Neural crest cell (in vitro differentiated cells): ENCODE measurements around the gene RGL4. TPM values are rescaled to one million over a fixed set of nuclear protein-coding genes. Genes with fewer than 3 reads are reported as not detected.

Experiments
- DNase-seq: peaks from one replicate; pipeline ENCODE4 v3.0.0; 2021; ENCODE audit warnings: low read depth, mixed read lengths, low spot score
- H3K27ac Mint-ChIP-seq: one replicate; pipeline ENCODE4 v1.8.0; 2021; ENCODE audit warnings: mild to moderate bottlenecking, mixed read lengths; ENCODE audit not compliant: unreplicated experiment
- H3K27me3 Mint-ChIP-seq: 2 replicates; pipeline ENCODE4 v1.8.0; 2021; ENCODE audit warnings: low read depth, mild to moderate bottlenecking, mixed read lengths
- H3K36me3 Mint-ChIP-seq: 2 replicates; pipeline ENCODE4 v1.8.0; 2021; ENCODE audit warnings: low read depth, mild to moderate bottlenecking, mixed read lengths
- H3K4me1 Mint-ChIP-seq: 2 replicates; pipeline ENCODE4 v1.8.0; 2021; ENCODE audit warnings: mixed read lengths
- H3K4me3 Mint-ChIP-seq: one replicate; pipeline ENCODE4 v1.8.0; 2021; ENCODE audit warnings: mild to moderate bottlenecking, mixed read lengths
- H3K9me3 Mint-ChIP-seq: 2 replicates; pipeline ENCODE4 v1.8.0; 2021; ENCODE audit warnings: mixed read lengths
- total RNA-seq: library from RNA; stranded (reverse); gene quantifications from 2 replicates; pipeline ENCODE4 v1.2.1, GENCODE V29; 2021
- TF ChIP-seq, protein P1 (sequence below): fragments of 200-600 bp; sonication (generic); conservative IDR thresholded peaks from 2 replicates; pipeline ENCODE4 v1.5.0; 2021; ENCODE audit warnings: antibody characterized with exemption, mild to moderate bottlenecking

RGL4 gene
- total RNA-seq, 1 donor from 2014 or later, result not detected

DNA sequence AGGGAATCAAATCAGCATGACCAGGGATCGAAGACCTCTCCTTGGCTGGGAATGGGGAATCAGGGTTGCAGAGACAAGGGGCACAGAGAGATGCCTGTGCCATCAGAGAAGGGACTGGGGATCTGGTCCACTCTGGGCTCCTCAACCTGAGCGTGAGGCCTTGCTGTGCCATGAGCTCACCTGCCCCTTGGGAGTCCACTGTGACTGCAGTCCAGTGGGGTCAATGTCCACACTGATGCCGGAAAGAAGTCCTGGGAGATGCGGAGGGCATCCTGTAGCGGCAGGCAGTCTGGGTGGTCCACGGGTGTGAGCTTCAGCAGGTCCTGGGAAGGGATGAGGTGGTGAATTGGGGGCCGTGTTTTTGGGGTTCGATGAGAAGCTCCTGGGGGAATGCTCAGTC, 7.3 kb upstream of the RGL4 start:
- DNase-seq, result no peak
- Mint-ChIP-seq H3K4me1 (peaks cover 4% of the 10 kb centered on the region), H3K27me3 (no peaks in the 10 kb centered on the region), H3K27ac (no peak overlapping the region), H3K9me3 (no peaks in the 10 kb centered on the region), H3K4me3 (no peak overlapping the region), H3K36me3 (no peaks in the 10 kb centered on the region)
- TF ChIP-seq, protein P1, sequence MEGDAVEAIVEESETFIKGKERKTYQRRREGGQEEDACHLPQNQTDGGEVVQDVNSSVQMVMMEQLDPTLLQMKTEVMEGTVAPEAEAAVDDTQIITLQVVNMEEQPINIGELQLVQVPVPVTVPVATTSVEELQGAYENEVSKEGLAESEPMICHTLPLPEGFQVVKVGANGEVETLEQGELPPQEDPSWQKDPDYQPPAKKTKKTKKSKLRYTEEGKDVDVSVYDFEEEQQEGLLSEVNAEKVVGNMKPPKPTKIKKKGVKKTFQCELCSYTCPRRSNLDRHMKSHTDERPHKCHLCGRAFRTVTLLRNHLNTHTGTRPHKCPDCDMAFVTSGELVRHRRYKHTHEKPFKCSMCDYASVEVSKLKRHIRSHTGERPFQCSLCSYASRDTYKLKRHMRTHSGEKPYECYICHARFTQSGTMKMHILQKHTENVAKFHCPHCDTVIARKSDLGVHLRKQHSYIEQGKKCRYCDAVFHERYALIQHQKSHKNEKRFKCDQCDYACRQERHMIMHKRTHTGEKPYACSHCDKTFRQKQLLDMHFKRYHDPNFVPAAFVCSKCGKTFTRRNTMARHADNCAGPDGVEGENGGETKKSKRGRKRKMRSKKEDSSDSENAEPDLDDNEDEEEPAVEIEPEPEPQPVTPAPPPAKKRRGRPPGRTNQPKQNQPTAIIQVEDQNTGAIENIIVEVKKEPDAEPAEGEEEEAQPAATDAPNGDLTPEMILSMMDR, result no peak

DNA sequence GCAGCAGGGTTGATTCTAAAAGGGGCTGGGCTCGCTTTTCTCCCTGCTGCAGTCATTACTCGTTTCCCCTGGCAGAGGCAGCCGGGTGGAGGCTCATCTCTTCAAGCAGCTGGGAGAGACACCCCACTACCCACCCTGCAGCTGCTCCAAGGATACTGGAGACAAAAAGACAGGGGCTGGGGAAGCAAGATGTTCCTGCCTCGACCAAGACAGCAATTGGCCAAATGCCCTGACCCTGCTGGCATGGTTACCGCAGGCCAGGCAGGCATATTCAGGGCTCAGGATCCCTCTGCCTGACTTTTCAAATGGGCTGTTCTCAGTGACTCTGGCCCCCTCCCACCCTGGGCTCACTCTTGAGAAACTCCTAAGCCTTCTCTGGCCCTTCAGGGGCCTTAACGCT, 6.8 kb upstream of the RGL4 start:
- TF ChIP-seq, protein P1, result no peak
- Mint-ChIP-seq H3K27me3 (no peaks in the 10 kb centered on the region), H3K9me3 (no peaks in the 10 kb centered on the region), H3K4me3 (no peak overlapping the region), H3K27ac (no peak overlapping the region), H3K4me1 (peaks cover 4% of the 10 kb centered on the region), H3K36me3 (no peaks in the 10 kb centered on the region)
- no peak for DNase-seq

DNA sequence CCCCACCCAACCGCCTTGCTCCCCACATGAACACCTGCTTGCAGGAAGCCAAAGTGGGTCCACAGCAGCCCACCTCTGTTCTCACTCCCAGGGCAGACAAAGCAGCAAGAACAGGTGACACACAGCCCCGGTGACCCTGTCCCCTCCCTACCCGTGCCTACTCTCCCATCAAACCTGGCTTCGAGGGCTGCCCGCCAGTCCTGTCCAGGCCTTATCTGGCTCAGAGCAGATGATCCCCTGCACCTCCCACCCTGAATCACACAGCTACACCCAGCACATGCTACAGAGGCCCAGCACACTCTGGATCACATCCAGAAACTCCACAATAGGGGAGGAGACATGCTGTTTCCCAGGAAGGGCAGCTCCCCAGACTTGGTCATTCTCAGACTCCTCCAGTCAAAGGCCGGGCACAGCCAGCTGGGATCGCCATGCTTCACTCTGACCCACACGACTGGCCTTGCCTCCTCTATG, 6.2 kb upstream of the RGL4 start:
- Mint-ChIP-seq H3K9me3 (no peaks in the 10 kb centered on the region), H3K27ac (peak overlapping the region; percentile 35)

DNA sequence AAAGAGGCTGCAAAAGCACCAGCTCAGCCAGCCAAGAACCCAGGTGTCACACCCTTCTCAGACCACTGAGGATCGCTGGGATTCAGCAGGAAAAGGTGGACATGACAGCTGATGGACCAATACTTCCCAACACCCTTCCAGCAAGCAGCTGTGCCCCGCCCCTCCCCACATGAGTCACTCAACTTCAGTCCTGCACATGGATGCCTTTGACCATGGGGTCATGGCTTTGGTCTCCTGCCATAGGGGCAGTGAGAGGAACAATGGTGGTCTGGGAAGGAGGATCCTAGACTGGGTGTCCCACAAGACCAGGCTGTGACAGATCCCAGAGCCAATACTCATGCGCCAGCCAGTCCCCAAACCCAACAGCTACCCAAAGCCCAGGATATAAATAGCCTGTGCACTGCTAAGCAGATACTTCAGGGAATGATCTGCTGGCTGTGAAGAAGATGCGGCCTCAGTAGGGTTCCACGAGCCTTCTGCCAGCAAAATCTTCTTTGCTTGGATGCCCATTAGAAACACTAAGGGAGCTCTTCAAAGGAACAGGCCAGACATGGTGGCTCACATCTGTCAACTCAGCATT, 5.5 kb upstream of the RGL4 start:
- Mint-ChIP-seq H3K4me3 (no peak overlapping the region), H3K9me3 (no peaks in the 10 kb centered on the region), H3K4me1 (peaks cover 4% of the 10 kb centered on the region), H3K27me3 (no peaks in the 10 kb centered on the region), H3K36me3 (peaks cover 3% of the 10 kb centered on the region), H3K27ac (no peak overlapping the region)
- TF ChIP-seq, protein P1, result no peak
- DNase-seq, result no peak

More for the DNA sequence above, 6.2 kb upstream of the RGL4 start:
- no peaks in the 10 kb centered on the region for H3K36me3 Mint-ChIP-seq
- H3K27me3 Mint-ChIP-seq, result no peaks in the 10 kb centered on the region
- H3K4me3 Mint-ChIP-seq, result no peak overlapping the region
- TF ChIP-seq, protein P1, result no peak
- DNase-seq, result no peak
- H3K4me1 Mint-ChIP-seq, result peaks cover 4% of the 10 kb centered on the region

DNA sequence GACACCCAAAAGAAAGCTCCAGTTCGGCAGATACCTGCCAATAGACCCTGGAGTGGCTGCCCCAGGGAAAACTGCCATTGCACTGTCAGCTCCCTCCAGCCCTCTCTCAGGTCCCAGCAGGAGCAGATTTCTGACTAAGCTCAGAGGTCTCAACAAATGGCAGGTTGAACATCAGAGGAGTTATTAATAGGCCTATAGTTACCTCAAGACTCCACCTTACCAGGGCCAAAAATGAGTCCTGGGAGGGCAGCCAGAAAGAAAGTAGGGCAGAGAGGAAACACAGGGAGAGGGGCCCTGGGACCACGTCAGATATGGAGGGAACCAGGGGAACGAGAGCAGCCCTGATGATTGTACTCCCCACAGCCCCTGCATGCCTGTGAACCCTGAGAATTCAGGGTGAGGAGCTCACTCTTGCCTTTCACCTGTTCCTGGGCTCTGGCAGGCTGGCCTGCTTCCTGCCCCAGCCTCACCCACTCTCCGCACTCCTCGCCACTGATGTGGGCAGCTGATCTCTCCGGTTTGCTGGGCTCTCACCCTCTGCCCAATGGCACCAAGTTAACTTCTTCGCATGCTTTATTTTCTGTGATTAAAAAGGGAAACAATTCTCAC, 4.3 kb upstream of the RGL4 start:
- TF ChIP-seq, protein P1, result no peak
- H3K27me3 Mint-ChIP-seq, result no peaks in the 10 kb centered on the region
- H3K4me1 Mint-ChIP-seq, result no peaks in the 10 kb centered on the region
- H3K9me3 Mint-ChIP-seq, result no peaks in the 10 kb centered on the region
- H3K4me3 Mint-ChIP-seq, result no peak overlapping the region
- peaks cover 13% of the 10 kb centered on the region for H3K36me3 Mint-ChIP-seq
- no peak overlapping the region for H3K27ac Mint-ChIP-seq
- no peak for DNase-seq
